ENCODE results near the gene CMBL. TPM values are rescaled to one million over a fixed set of nuclear protein-coding genes. Genes with fewer than 3 reads are reported as not detected.
A peak's percentile ranks its signal among the peaks of the same experiment; 100 is the strongest.

The CMBL gene
- total and polyA plus RNA-seq, 2 of the 13 experiments (the other 11 are each of a cell fraction or from before 2014, with no cell fraction given): 11.5 to 17.0 TPM

DNA sequence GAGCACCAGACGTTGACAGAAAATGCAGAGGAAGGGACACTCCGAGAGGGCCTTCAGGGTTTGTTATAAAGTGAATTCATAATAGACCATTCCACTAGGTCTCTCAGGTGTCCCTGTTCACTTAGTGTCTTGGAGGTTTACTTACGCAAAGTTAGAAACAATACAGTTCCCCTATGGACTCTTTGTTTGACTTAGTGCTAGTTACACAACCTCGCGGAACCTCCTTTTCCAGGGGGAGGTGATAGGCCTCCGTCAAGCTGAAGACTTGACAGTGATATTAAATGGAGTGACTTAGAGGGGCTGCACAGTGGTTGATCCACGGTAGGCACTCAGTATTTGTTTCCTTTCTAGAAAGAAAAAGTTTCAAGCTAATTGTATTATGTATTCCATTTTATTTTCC lies 56.3 kb downstream of the CMBL start (continued):
- TF ChIP-seq ZKSCAN8 (CRISPR knock-in tag; IDR thresholded peaks at IDR 0.05; ENCODE audit: borderline replicate concordance) (no peak), SAP130 (CRISPR knock-in tag; IDR thresholded peaks at IDR 0.05; ENCODE audit: low read depth) (peak; percentile 58; the same call in 1 of the 2 replicates), HMG20A (CRISPR knock-in tag; IDR thresholded peaks at IDR 0.05; ENCODE audit: borderline replicate concordance) (no peak), NCOA2 (CRISPR knock-in tag; IDR thresholded peaks at IDR 0.05) (0 out of 2 replicates have a peak, but pooled peaks have one; percentile 15), CEBPG (CRISPR knock-in tag; IDR thresholded peaks at IDR 0.05) (peak; percentile 83), FOXA3 (CRISPR knock-in tag; IDR thresholded peaks at IDR 0.05) (peak; percentile 55; the same call in 1 of the 2 replicates), CCAR2 (optimal IDR thresholded peaks at IDR 0.05; ENCODE audit: low read depth, low read length) (peak; percentile 18), MXI1 (IDR thresholded peaks at IDR 0.05; ENCODE audit: borderline replicate concordance, low read depth, low read length) (0 out of 3 replicates have a peak, but pooled peaks have one; percentile 16), ZNF33B (CRISPR knock-in tag; IDR thresholded peaks at IDR 0.05) (no peak), ZNF777 (CRISPR knock-in tag; IDR thresholded peaks at IDR 0.05) (0 out of 2 replicates have a peak, but pooled peaks have one; percentile 5)
- TF ChIP-seq, protein P1, sequence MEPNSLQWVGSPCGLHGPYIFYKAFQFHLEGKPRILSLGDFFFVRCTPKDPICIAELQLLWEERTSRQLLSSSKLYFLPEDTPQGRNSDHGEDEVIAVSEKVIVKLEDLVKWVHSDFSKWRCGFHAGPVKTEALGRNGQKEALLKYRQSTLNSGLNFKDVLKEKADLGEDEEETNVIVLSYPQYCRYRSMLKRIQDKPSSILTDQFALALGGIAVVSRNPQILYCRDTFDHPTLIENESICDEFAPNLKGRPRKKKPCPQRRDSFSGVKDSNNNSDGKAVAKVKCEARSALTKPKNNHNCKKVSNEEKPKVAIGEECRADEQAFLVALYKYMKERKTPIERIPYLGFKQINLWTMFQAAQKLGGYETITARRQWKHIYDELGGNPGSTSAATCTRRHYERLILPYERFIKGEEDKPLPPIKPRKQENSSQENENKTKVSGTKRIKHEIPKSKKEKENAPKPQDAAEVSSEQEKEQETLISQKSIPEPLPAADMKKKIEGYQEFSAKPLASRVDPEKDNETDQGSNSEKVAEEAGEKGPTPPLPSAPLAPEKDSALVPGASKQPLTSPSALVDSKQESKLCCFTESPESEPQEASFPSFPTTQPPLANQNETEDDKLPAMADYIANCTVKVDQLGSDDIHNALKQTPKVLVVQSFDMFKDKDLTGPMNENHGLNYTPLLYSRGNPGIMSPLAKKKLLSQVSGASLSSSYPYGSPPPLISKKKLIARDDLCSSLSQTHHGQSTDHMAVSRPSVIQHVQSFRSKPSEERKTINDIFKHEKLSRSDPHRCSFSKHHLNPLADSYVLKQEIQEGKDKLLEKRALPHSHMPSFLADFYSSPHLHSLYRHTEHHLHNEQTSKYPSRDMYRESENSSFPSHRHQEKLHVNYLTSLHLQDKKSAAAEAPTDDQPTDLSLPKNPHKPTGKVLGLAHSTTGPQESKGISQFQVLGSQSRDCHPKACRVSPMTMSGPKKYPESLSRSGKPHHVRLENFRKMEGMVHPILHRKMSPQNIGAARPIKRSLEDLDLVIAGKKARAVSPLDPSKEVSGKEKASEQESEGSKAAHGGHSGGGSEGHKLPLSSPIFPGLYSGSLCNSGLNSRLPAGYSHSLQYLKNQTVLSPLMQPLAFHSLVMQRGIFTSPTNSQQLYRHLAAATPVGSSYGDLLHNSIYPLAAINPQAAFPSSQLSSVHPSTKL (CRISPR knock-in tag; IDR thresholded peaks at IDR 0.05): peak; percentile 34
- TF ChIP-seq, protein P2, sequence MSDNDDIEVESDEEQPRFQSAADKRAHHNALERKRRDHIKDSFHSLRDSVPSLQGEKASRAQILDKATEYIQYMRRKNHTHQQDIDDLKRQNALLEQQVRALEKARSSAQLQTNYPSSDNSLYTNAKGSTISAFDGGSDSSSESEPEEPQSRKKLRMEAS (IDR thresholded peaks at IDR 0.05): no peak

Data from HepG2 (cell line).